CD4-positive, alpha-beta T cell (primary cell): ENCODE measurements around the gene TUBA4B. TPM values are rescaled to one million over a fixed set of nuclear protein-coding genes. Genes with fewer than 3 reads are reported as not detected.

Source experiments
- ATAC-seq: fragments of 200-7000 bp; cut with Tn5 transposase; one replicate; pipeline ENCODE4 v1.10.0; 2022; ENCODE audit warnings: mild to moderate bottlenecking; ENCODE audit not compliant: poor library complexity
- CTCF ChIA-PET: fragments of 350-600 bp; sonication (Branson Sonifier 250); formaldehyde crosslinking; loops from one replicate; lab custom pipeline; 2021; ENCODE audit warnings: antibody characterized with exemption, inconsistent platforms; lab: Charles Lee
- POLR2A ChIA-PET: fragments of 350-600 bp; sonication (Branson Sonifier 250); formaldehyde crosslinking; loops from one replicate; lab custom pipeline; 2021; ENCODE audit warnings: antibody characterized with exemption, inconsistent platforms; lab: Charles Lee
- DNase-seq, 14 experiments: peaks; one replicate each; pipeline ENCODE4 v3.0.0-alpha.2; 2013 to 2020; ENCODE audit warnings: mixed read lengths in 2 of 14
- H3K27ac ChIP-seq, 2 donors: one replicate each; pipeline versions ENCODE4 v1.5.1 to v1.7.0; 2013; ENCODE audit warnings: low read length in 2 of 2, low read depth in 1 of 2, mild to moderate bottlenecking in 1 of 2
- H3K27me3 ChIP-seq, 2 experiments: 1 replicate in 1 of 2; 2 replicates in 1 of 2; pipeline versions ENCODE4 v1.6.1 to v1.7.0; 2013; ENCODE audit warnings: low read length in 2 of 2, control low read depth in 1 of 2, mild to moderate bottlenecking in 1 of 2, moderate library complexity in 1 of 2; ENCODE audit not compliant: insufficient read depth in 2 of 2, control insufficient read depth in 1 of 2
- H3K36me3 ChIP-seq: one replicate; pipeline ENCODE4 v1.6.1; 2013; ENCODE audit warnings: low read length, control low read depth; ENCODE audit not compliant: insufficient read depth
- H3K4me1 ChIP-seq: one replicate; pipeline ENCODE4 v1.6.1; 2013; ENCODE audit warnings: low read length, control low read depth; ENCODE audit not compliant: insufficient read depth
- H3K4me3 ChIP-seq: one replicate; pipeline ENCODE4 v1.5.1; 2013; ENCODE audit warnings: mild to moderate bottlenecking, low read length, moderate library complexity
- H3K9me3 ChIP-seq, 2 experiments: 1 replicate in 1 of 2; 2 replicates in 1 of 2; pipeline versions ENCODE4 v1.6.1 to v1.7.0; 2013; ENCODE audit warnings: low read length in 2 of 2, mild to moderate bottlenecking in 2 of 2, control low read depth in 1 of 2, moderate library complexity in 1 of 2; ENCODE audit not compliant: control insufficient read depth in 1 of 2, insufficient read depth in 1 of 2
- H3K27ac Mint-ChIP-seq: one replicate; pipeline ENCODE4 v1.8.0; 2020; ENCODE audit warnings: mixed read lengths
- H3K27me3 Mint-ChIP-seq: one replicate; pipeline ENCODE4 v1.8.0; 2021; ENCODE audit warnings: mixed read lengths
- H3K36me3 Mint-ChIP-seq: one replicate; pipeline ENCODE4 v1.8.0; 2021; ENCODE audit warnings: low read depth, mixed read lengths
- H3K4me1 Mint-ChIP-seq: one replicate; pipeline ENCODE4 v1.8.0; 2021; ENCODE audit warnings: low read depth, mixed read lengths
- H3K4me3 Mint-ChIP-seq: one replicate; pipeline ENCODE4 v1.8.0; 2020; ENCODE audit warnings: mild to moderate bottlenecking, mixed read lengths
- H3K9me3 Mint-ChIP-seq: one replicate; pipeline ENCODE4 v1.8.0; 2020; ENCODE audit warnings: mixed read lengths
- intact Hi-C, 2 experiments: fragments of 100-400 bp; cut with DNase I in 1 of 2; cut with micrococcal nuclease in 1 of 2; formaldehyde crosslinking; loops; one replicate each; pipeline versions ENCODE4 v1.15.1 to v1.9.0; 2023 to 2025; cut with DNase I, micrococcal nuclease
- total RNA-seq, 174 experiments: library from RNA in 2 of 174; stranded (reverse) in 2 of 174; gene quantifications; one replicate each; pipeline ENCODE4 v1.2.3 and lab custom pipeline; 2021 to 2026
- TF ChIP-seq, protein P1 (sequence below): fragments of 200-600 bp; IDR thresholded peaks from one replicate; pipeline ENCODE4 v1.8.0; 2022; ENCODE audit warnings: antibody characterized with exemption, mild to moderate bottlenecking

Gene TUBA4B
- total RNA-seq, 2 experiments from 2014 or later = not detected

DNA sequence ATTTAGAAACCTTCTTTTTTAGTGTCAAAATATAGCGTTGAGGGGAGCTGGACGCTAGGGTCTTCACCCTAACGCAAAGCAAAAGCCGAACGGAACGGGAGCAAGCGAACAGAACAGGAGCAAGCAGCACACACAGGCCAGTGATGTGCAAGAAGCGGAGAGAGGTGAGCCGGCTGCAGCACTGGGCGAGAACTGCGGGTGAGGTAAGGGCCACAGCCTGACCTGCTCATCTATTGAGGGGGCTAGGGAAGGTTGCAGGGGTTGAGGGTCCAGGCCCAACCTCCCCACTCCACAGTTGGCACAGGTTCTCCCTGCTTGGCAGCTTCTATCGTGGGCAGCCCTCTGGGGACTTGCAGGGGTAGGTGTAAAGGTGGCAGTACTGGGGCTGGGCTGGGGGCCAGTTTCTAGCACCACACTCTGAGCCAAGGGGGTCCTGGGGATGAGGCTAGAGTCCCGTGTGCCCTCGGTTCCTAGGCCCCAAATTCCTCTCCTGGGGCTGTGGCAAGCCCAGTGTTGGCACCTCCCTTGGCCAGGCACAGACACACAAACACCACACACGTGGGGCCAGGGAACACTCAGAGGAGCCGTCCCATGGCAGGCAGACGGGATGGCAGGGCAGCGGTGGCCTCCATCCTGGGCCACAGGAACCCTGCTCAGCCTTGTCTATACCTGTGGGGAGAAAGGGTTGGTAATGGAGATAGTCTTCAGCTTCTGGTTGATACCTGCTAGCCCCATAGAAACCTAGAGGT is 33.1 kb upstream of the TUBA4B start:
- H3K4me3 Mint-ChIP-seq = peak overlapping the region; percentile 58
- peaks cover 25% of the 10 kb centered on the region for H3K4me1 Mint-ChIP-seq
- H3K36me3 ChIP-seq = peaks cover 52% of the 10 kb centered on the region
- H3K27ac ChIP-seq = no peak overlapping the region
- TF ChIP-seq, protein P1, sequence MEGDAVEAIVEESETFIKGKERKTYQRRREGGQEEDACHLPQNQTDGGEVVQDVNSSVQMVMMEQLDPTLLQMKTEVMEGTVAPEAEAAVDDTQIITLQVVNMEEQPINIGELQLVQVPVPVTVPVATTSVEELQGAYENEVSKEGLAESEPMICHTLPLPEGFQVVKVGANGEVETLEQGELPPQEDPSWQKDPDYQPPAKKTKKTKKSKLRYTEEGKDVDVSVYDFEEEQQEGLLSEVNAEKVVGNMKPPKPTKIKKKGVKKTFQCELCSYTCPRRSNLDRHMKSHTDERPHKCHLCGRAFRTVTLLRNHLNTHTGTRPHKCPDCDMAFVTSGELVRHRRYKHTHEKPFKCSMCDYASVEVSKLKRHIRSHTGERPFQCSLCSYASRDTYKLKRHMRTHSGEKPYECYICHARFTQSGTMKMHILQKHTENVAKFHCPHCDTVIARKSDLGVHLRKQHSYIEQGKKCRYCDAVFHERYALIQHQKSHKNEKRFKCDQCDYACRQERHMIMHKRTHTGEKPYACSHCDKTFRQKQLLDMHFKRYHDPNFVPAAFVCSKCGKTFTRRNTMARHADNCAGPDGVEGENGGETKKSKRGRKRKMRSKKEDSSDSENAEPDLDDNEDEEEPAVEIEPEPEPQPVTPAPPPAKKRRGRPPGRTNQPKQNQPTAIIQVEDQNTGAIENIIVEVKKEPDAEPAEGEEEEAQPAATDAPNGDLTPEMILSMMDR = no peak
- no peaks in the 10 kb centered on the region for H3K9me3 ChIP-seq
- CTCF ChIA-PET = interaction anchor here (1.5 to 2.8 kb wide), 2 partner anchors 26 to 75 kb away, joined by 4 to 16 read pairs; partner anchors contain the start of genes GLB1L and STK16
- no peaks in the 10 kb centered on the region for H3K9me3 Mint-ChIP-seq
- peaks cover 64% of the 10 kb centered on the region for H3K36me3 Mint-ChIP-seq
- POLR2A ChIA-PET = interaction anchor here (0.9 to 6.7 kb wide), 11 partner anchors 10 to 75 kb away, joined by 4 to 63 read pairs (median 14); partner anchors contain the start of genes ANKZF1, ATG9A, CNPPD1 and DNAJB2
- no peaks in the 10 kb centered on the region for H3K27me3 ChIP-seq
- no peak overlapping the region for H3K4me3 ChIP-seq
- H3K4me1 ChIP-seq = peaks cover 26% of the 10 kb centered on the region
- DNase-seq (no peak), ATAC-seq (no peak)
- H3K27ac Mint-ChIP-seq = peak overlapping the region; percentile 49
- intact Hi-C loops = loop anchor here (1.0 to 5.0 kb wide), 3 partner anchors 8 to 32 kb away; partner anchors contain the start of genes TUBA4A (in 2 of the 2), TUBA4B (in 2 of the 2), ANKZF1 (in 1 of the 2) and ATG9A (in 1 of the 2)
- H3K27me3 Mint-ChIP-seq = no peaks in the 10 kb centered on the region

DNA sequence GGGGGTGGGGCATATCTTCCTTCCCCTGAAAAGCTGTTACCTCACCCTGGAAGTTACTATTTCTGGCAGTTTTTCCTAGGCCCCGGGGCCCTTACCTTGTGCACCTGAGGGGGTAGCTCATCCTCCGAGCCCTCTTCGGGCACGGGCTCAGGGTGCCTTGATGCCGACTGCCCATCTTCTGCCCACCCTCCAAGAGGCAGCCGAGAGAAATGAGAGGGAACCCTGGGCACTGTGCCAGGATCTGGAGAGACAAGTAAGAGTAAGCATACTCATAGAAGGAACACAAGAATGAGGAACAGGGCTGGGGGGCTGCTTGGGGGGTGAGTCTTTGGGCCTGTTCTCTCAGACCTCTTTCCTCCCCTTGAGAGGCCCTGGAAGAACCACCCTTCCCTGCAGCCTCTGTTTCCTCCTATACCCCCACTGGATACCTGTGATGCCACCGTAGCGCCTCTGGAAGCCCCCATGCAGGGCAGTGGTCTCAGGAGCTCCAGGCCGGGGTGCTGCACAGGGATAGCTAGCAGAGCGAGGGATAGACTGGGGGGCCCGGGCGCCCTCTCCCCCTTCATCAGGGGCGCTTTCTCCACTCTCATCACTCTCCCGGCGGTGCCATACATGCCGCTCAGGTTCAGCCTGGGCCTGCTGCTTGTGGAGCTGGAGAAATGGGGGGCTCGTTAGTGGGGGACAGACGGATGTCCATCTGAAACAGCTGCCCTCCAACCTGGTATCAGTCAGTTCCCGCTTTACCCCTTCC is 32.2 kb upstream of the TUBA4B start:
- Histone ChIP-seq H3K9me3 (no peaks in the 10 kb centered on the region), H3K36me3 (peaks cover 61% of the 10 kb centered on the region), H3K27ac (no peak overlapping the region), H3K27me3 (no peaks in the 10 kb centered on the region), H3K4me3 (no peak overlapping the region), H3K4me1 (peaks cover 26% of the 10 kb centered on the region)
- Mint-ChIP-seq H3K27ac (peak overlapping the region; percentile 49), H3K27me3 (no peaks in the 10 kb centered on the region), H3K9me3 (no peaks in the 10 kb centered on the region), H3K4me1 (peaks cover 31% of the 10 kb centered on the region), H3K4me3 (no peak overlapping the region), H3K36me3 (peaks cover 73% of the 10 kb centered on the region)
- DNase-seq (no peak), ATAC-seq (no peak)
- intact Hi-C loops = no loop called here
- TF ChIP-seq, protein P1 = no peak
- POLR2A ChIA-PET = interaction anchor here (0.5 to 6.7 kb wide), 4 partner anchors 9 to 813 kb away, joined by 3 to 63 read pairs (median 26); partner anchors contain the start of genes ANKZF1, ATG9A, TUBA4A and TUBA4B
- CTCF ChIA-PET = no interaction called here

DNA sequence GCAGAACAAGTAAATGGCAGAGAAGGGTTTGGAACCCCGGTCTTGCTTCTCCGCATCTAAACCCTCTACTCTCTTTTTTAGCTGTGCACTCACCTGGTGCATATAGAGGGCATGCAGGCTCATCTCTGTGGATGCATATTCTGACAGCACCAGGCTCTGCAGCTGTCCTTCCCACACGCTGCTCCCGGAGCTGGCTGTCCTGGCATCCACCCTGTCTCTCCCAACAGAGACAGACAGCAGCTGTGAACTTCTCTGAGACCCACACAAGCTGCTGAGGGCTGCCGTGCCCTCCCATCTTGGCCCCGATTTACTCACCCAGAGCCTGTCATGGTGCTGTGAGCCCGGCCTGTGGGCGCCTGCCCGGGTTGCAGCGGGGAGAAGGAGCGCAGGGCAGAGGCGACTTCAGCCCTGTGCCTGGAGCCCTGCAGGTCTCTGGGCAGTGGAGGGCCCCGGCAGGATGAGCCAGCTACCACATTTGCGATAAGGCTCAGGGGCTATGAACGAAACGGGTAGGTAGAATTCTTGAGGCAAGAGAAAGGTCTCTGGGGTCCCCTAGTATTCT is 31.0 kb upstream of the TUBA4B start:
- H3K27me3 Mint-ChIP-seq = no peaks in the 10 kb centered on the region
- H3K9me3 Mint-ChIP-seq = no peaks in the 10 kb centered on the region
- H3K27ac Mint-ChIP-seq = no peak overlapping the region
- no peak for DNase-seq
- Histone ChIP-seq H3K4me1 (peaks cover 26% of the 10 kb centered on the region), H3K4me3 (no peak overlapping the region), H3K9me3 (no peaks in the 10 kb centered on the region), H3K36me3 (peaks cover 68% of the 10 kb centered on the region), H3K27me3 (no peaks in the 10 kb centered on the region), H3K27ac (no peak overlapping the region)
- intact Hi-C loops = no loop called here
- peaks cover 81% of the 10 kb centered on the region for H3K36me3 Mint-ChIP-seq
- ChIA-PET POLR2A (interaction anchor here (1.4 to 6.7 kb wide), 3 partner anchors 7 to 45 kb away, joined by 3 to 63 read pairs (median 49); partner anchors contain the start of genes ANKZF1, ATG9A, CNPPD1 and TUBA4A), CTCF (no interaction called here)
- H3K4me1 Mint-ChIP-seq = peaks cover 37% of the 10 kb centered on the region
- ATAC-seq = no peak
- TF ChIP-seq, protein P1 = no peak
- H3K4me3 Mint-ChIP-seq = no peak overlapping the region
